Measurements from ENCODE around the gene NMNAT3. TPM values are rescaled to one million over a fixed set of nuclear protein-coding genes. Genes with fewer than 3 reads are reported as not detected.
A peak's percentile ranks its signal among the peaks of the same experiment; 100 is the strongest.

NMNAT3 gene
- polyA plus RNA-seq, 1 donor (not counting 4 experiments of a cell fraction or from before 2014, with no cell fraction given), result 1.6 TPM

DNA sequence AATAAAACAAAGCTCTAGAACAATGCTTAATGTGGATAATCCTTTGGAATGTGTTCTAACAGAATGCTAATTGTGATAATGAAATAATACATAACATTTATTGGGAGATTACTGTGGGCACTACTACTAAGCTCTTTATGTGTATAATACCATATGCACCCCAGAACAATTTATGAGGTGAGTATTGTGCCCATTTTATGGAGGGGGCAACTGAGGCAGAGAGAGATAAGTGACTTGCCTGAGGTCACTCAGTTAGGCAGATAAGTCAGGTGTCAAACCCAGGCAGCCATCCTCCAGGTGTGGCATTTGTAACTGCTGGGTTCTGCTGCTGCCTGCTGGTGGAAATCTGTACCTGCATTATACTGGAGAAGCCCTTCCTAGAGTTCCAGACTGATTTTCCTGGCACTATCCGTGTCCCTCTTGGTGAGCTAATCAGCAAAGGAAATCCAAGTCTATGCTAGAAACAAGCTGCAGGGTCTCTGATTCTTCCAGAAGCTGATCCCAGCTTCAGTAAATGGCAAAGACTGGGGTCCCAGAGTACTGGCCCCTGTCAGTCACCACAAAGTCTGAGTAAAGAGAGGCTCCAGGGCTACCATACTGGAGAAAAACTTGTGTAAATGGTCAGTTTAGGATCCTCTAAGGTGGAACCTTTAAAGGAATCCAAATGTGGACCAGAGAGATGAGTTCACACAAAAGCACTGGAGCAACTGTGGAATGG is 115.7 kb downstream of the NMNAT3 start:
- DNase-seq (ENCODE audit: low read depth, low spot score) (peak; percentile 45), FAIRE-seq (peak; percentile 92)
- Histone ChIP-seq H3K27me3 (ENCODE audit: control insufficient read depth, extremely low read depth, insufficient read depth, low read length) (no peaks in the 10 kb centered on the region), H3K4me3 (ENCODE audit: control insufficient read depth in 2 of 3, extremely low read depth in 1 of 3, insufficient read depth in 2 of 3, low read depth in 1 of 3, low read length in 3 of 3) (no peak overlapping the region), H3K9me1 (ENCODE audit: control insufficient read depth, extremely low read depth, insufficient read depth, low read length) (no peaks in the 10 kb centered on the region), H3K4me2 (ENCODE audit: control insufficient read depth, extremely low read depth, insufficient read depth, low read depth, low read length) (no peak overlapping the region), H3K36me3 (ENCODE audit: control insufficient read depth in 2 of 2, extremely low read depth in 1 of 2, insufficient read depth in 2 of 2, low read length in 2 of 2) (no peaks in the 10 kb centered on the region), H2AFZ (ENCODE audit: control insufficient read depth, low read length) (no peak overlapping the region), H3K79me2 (ENCODE audit: control insufficient read depth, insufficient read depth, low read length) (no peaks in the 10 kb centered on the region), H3K9ac (ENCODE audit: control insufficient read depth, extremely low read depth, insufficient read depth, low read length) (no peak overlapping the region), H3K27ac (ENCODE audit: control insufficient read depth, insufficient read depth, low read length) (no peak overlapping the region), H4K20me1 (ENCODE audit: control insufficient read depth, extremely low read depth, insufficient read depth, low read length) (no peaks in the 10 kb centered on the region), H3K9me3 (ENCODE audit: control insufficient read depth, low read depth, low read length) (no peaks in the 10 kb centered on the region), H3K4me1 (ENCODE audit: control insufficient read depth, extremely low read depth, insufficient read depth, low read length) (peaks cover 20% of the 10 kb centered on the region)
- TF ChIP-seq EZH2 (IDR thresholded peaks at IDR 0.05; ENCODE audit: low read length), result no peak
- TF ChIP-seq, protein P1, sequence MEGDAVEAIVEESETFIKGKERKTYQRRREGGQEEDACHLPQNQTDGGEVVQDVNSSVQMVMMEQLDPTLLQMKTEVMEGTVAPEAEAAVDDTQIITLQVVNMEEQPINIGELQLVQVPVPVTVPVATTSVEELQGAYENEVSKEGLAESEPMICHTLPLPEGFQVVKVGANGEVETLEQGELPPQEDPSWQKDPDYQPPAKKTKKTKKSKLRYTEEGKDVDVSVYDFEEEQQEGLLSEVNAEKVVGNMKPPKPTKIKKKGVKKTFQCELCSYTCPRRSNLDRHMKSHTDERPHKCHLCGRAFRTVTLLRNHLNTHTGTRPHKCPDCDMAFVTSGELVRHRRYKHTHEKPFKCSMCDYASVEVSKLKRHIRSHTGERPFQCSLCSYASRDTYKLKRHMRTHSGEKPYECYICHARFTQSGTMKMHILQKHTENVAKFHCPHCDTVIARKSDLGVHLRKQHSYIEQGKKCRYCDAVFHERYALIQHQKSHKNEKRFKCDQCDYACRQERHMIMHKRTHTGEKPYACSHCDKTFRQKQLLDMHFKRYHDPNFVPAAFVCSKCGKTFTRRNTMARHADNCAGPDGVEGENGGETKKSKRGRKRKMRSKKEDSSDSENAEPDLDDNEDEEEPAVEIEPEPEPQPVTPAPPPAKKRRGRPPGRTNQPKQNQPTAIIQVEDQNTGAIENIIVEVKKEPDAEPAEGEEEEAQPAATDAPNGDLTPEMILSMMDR (optimal IDR thresholded peaks at IDR 0.05 in 1 of 3, IDR thresholded peaks at IDR 0.05 in 1 of 3, conservative IDR thresholded peaks at IDR 0.05 in 1 of 3; ENCODE audit: extremely low read depth in 1 of 3, insufficient read depth in 2 of 3, low read length in 3 of 3), result peak; percentile 90 to 97 (median 91)
- dilution Hi-C loops (cut with MboI; ENCODE audit: extremely low pct_ligation_motif_present, low sequenced_read_pairs), result no loop called here

DNA sequence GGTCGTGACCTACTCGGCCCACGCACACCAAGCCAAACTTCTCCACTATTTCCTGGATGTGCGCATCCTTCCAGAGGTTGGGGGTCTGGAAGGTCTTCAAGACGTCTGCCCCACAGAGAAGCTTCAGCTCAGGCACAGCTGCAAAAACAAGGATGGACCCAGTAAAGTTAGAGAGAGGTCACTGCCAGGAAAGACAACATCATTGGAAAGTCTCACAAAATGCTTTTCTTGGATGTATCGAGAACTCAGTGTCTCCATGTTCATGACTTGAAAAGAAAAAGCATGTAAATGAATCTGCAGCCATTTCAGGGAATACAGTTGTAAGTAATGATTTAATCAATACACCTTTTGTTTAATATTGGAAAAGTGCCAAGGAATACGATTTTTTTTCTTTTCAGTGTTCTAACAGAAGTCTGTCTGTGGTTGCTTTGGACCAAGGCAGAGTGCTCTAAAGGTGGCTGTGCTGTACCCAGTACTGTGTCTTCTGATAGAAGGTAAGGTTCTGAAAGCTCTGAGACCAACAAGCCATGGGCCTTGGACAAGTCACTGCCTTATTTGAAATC is 116.4 kb downstream of the NMNAT3 start:
- FAIRE-seq (no peak), DNase-seq (ENCODE audit: low read depth, low spot score) (no peak)
- H3K79me2 ChIP-seq (ENCODE audit: control insufficient read depth, insufficient read depth, low read length), result no peaks in the 10 kb centered on the region
- peaks cover 20% of the 10 kb centered on the region for H3K4me1 ChIP-seq (ENCODE audit: control insufficient read depth, extremely low read depth, insufficient read depth, low read length)
- H3K9me3 ChIP-seq (ENCODE audit: control insufficient read depth, low read depth, low read length), result no peaks in the 10 kb centered on the region
- no peak for TF ChIP-seq EZH2 (IDR thresholded peaks at IDR 0.05; ENCODE audit: low read length)
- TF ChIP-seq, protein P1 (optimal IDR thresholded peaks at IDR 0.05 in 1 of 3, IDR thresholded peaks at IDR 0.05 in 1 of 3, conservative IDR thresholded peaks at IDR 0.05 in 1 of 3; ENCODE audit: extremely low read depth in 1 of 3, insufficient read depth in 2 of 3, low read length in 3 of 3), result no peak
- H4K20me1 ChIP-seq (ENCODE audit: control insufficient read depth, extremely low read depth, insufficient read depth, low read length), result no peaks in the 10 kb centered on the region
- no peaks in the 10 kb centered on the region for H3K36me3 ChIP-seq (ENCODE audit: control insufficient read depth in 2 of 2, extremely low read depth in 1 of 2, insufficient read depth in 2 of 2, low read length in 2 of 2)
- H3K4me3 ChIP-seq (ENCODE audit: control insufficient read depth in 2 of 3, extremely low read depth in 1 of 3, insufficient read depth in 2 of 3, low read depth in 1 of 3, low read length in 3 of 3), result no peak overlapping the region
- no peak overlapping the region for H3K27ac ChIP-seq (ENCODE audit: control insufficient read depth, insufficient read depth, low read length)
- H3K9ac ChIP-seq (ENCODE audit: control insufficient read depth, extremely low read depth, insufficient read depth, low read length), result no peak overlapping the region
- dilution Hi-C loops (cut with MboI; ENCODE audit: extremely low pct_ligation_motif_present, low sequenced_read_pairs), result no loop called here
- H3K27me3 ChIP-seq (ENCODE audit: control insufficient read depth, extremely low read depth, insufficient read depth, low read length), result no peaks in the 10 kb centered on the region
- no peak overlapping the region for H2AFZ ChIP-seq (ENCODE audit: control insufficient read depth, low read length)
- no peaks in the 10 kb centered on the region for H3K9me1 ChIP-seq (ENCODE audit: control insufficient read depth, extremely low read depth, insufficient read depth, low read length)
- H3K4me2 ChIP-seq (ENCODE audit: control insufficient read depth, extremely low read depth, insufficient read depth, low read depth, low read length), result no peak overlapping the region

Measured in keratinocyte (primary cell).